Measurements from ENCODE around the gene ITIH2.
"Not testable (repeated sequence)": the region's sequence is repeated elsewhere in the genome, so short reads cannot be mapped to it uniquely, and the experiment has no call there.

ITIH2 gene

DNA sequence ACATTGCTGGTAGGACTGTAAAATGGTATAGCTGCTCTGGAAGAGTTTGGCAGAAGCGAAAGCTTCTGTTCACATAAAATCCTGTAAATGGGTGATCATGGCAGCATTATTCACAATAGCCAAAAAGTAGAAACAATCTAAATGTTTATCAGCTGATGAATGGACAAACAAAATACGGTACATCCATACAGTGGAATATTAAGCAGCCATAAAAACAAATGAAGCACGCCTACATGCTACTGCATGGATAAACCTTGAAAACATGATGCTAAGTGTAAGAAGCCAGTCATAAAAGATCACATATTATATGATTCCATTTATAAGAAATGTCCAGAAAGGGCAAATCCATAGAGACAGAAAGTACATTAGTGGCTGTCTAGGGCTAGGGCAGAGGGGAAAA lies 52.0 kb downstream of the ITIH2 start:
- Mint-ChIP-seq H3K36me3 (ENCODE audit: low read depth) (peaks cover 59% of the 10 kb centered on the region), H3K4me3 (no peak overlapping the region), H3K9me3 (no peaks in the 10 kb centered on the region), H3K27ac (no peak overlapping the region), H3K27me3 (no peaks in the 10 kb centered on the region), H3K4me1 (ENCODE audit: low read depth) (no peaks in the 10 kb centered on the region)

GRCh38 chr10:7756360-7756992 lies 53.4 kb downstream of the ITIH2 start:
- Mint-ChIP-seq H3K27me3 (no peaks in the 10 kb centered on the region), H3K4me1 (ENCODE audit: low read depth) (no peaks in the 10 kb centered on the region), H3K9me3 (no peaks in the 10 kb centered on the region), H3K36me3 (ENCODE audit: low read depth) (peaks cover 70% of the 10 kb centered on the region), H3K4me3 (no peak overlapping the region), H3K27ac (no peak overlapping the region)

- Mint-ChIP-seq H3K9me3 (no peaks in the 10 kb centered on the region), H3K4me3 (no peak overlapping the region), H3K27me3 (no peaks in the 10 kb centered on the region), H3K27ac (no peak overlapping the region), H3K36me3 (ENCODE audit: low read depth) (peaks cover 70% of the 10 kb centered on the region), H3K4me1 (ENCODE audit: low read depth) (no peaks in the 10 kb centered on the region)
Measured at GRCh38 chr10:7763929-7764328, 60.8 kb downstream of the ITIH2 start.

- Mint-ChIP-seq H3K36me3 (ENCODE audit: low read depth) (peaks cover 70% of the 10 kb centered on the region), H3K27ac (no peak overlapping the region), H3K4me1 (ENCODE audit: low read depth) (no peaks in the 10 kb centered on the region), H3K4me3 (no peak overlapping the region), H3K27me3 (no peaks in the 10 kb centered on the region), H3K9me3 (no peaks in the 10 kb centered on the region)
Measured at GRCh38 chr10:7766241-7766640, 63.1 kb downstream of the ITIH2 start.

GRCh38 chr10:7767209-7767608 lies 64.1 kb downstream of the ITIH2 start:
- Mint-ChIP-seq H3K27ac (no peak overlapping the region), H3K27me3 (no peaks in the 10 kb centered on the region), H3K9me3 (no peaks in the 10 kb centered on the region), H3K36me3 (ENCODE audit: low read depth) (peaks cover 66% of the 10 kb centered on the region), H3K4me1 (ENCODE audit: low read depth) (no peaks in the 10 kb centered on the region), H3K4me3 (no peak overlapping the region)

DNA sequence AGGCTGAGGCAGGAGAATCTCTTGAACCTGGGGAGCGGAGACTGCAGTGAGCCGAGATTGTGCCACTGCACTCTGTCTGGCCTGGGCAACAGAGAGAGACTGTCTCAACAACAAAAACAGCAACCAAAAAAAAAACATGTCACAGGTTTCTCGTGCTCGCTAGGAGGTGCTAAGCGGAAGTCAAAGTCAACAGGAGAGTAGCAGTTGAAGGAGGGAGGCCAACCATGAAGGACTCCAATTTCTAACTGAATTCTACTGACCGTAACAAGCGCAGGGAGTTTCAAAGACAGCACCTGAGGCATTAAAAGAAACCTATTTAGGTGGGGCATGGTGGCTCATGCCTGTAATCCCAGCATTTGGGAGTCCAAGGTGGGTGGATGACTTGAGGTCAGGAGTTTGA lies 65.3 kb downstream of the ITIH2 start:
- Mint-ChIP-seq H3K9me3 (no peaks in the 10 kb centered on the region), H3K27me3 (no peaks in the 10 kb centered on the region), H3K4me1 (ENCODE audit: low read depth) (no peaks in the 10 kb centered on the region), H3K36me3 (ENCODE audit: low read depth) (peaks cover 64% of the 10 kb centered on the region), H3K4me3 (no peak overlapping the region), H3K27ac (no peak overlapping the region)

DNA sequence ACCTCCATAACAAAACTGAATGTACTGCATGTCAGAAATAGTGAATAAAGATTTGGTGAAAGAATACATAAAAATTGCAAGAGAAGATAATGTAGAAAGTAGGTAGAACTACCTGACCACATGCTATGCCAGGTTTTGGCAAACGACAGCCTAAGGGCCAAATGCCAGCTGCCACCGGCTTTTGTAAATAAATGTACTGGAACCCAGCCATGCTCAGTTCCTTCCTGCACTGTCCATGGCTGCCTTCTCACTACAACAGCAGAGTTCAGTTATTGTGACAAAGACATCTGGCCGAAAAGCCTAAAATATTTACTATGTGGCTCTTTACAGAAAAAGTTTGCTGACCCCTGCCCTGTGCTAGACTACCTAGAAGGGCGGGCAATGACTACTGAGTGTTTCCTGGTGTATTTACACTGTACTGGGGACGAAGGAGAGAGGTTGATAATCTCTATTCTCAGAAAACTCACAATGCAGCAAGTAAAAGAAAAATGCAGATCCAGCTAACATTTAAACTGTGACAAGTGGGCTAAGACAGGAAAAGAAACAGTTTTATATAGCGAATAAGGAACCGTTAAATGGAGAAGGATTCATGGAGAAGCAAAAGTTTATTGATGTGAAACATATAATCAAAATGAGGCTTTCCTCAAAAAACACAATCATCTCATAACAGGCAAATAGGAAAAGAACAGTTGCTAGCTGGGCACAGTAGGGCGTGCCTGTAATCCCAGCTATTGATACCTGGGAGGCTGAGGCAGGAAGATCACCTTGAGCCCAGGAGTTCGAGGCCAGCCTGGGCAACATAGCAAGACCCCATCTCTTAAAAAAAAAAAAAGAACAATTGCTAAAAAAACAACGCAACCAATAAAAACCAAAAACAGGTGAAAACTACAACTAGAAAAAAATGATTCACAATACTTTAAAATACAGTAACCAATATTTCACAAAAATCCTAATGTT lies 71.0 kb downstream of the ITIH2 start:
- H3K4me1 Mint-ChIP-seq (ENCODE audit: low read depth) = no peaks in the 10 kb centered on the region
- H3K9me3 Mint-ChIP-seq = no peaks in the 10 kb centered on the region
- peaks cover 62% of the 10 kb centered on the region for H3K36me3 Mint-ChIP-seq (ENCODE audit: low read depth)
- H3K27me3 Mint-ChIP-seq = no peaks in the 10 kb centered on the region
- H3K27ac Mint-ChIP-seq = no peak overlapping the region
- no peak overlapping the region for H3K4me3 Mint-ChIP-seq

DNA sequence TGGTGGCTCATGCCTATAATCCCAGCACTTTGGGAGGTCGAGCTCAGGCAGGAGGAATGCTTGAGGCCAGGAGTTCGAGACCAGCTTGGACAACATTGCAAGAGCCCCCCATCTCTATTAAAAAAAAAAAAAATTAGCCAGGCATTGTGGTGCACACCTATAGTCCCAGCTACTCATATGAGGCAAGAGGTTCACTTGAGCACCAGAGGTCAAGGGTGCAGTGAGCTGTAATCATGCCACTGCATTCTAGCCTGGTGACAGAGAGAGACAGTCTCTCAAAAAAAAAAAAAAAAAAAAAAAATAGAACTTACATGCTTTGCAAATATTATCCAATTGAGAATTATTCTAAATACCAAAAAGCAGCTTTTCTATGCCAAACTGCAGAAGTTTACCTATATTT lies 73.7 kb downstream of the ITIH2 start:
- Mint-ChIP-seq H3K36me3 (ENCODE audit: low read depth) (peaks cover 63% of the 10 kb centered on the region), H3K4me1 (ENCODE audit: low read depth) (no peaks in the 10 kb centered on the region), H3K9me3 (no peaks in the 10 kb centered on the region), H3K27me3 (no peaks in the 10 kb centered on the region), H3K27ac (no peak overlapping the region), H3K4me3 (no peak overlapping the region)

- H3K36me3 Mint-ChIP-seq (ENCODE audit: low read depth) = peaks cover 48% of the 10 kb centered on the region
- H3K27ac Mint-ChIP-seq = not testable (repeated sequence)
Measured at GRCh38 chr10:7782194-7782593, 79.1 kb downstream of the ITIH2 start.

DNA sequence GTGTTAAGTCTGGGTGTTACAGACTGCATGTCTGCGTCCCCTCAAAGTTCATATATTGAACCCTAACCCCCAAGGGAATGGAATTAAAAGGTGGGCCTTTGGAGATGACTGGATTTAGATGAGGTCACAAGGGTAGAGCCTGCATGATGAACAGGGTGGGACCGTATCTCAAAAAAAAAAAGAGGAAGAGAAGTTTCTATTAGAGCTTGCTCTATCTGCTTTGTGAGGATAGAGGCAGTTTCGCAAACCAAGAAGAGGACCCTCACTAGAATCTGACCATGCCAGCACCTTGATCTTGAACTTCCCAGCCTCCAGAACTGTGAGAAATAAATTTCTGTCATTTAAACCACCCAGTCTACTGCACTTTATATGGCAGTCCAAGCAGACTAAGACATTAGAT lies 83.3 kb downstream of the ITIH2 start:
- no peaks in the 10 kb centered on the region for H3K9me3 Mint-ChIP-seq
- peaks cover 30% of the 10 kb centered on the region for H3K36me3 Mint-ChIP-seq (ENCODE audit: low read depth)
- no peak overlapping the region for H3K4me3 Mint-ChIP-seq
- peaks cover 46% of the 10 kb centered on the region for H3K4me1 Mint-ChIP-seq (ENCODE audit: low read depth)
- H3K27me3 Mint-ChIP-seq = no peaks in the 10 kb centered on the region
- no peak overlapping the region for H3K27ac Mint-ChIP-seq

More at GRCh38 chr10:7782194-7782593, 79.1 kb downstream of the ITIH2 start:
- H3K9me3 Mint-ChIP-seq, H3K27me3 Mint-ChIP-seq, H3K4me3 Mint-ChIP-seq: not testable (repeated sequence)
- H3K4me1 Mint-ChIP-seq (ENCODE audit: low read depth) = peaks cover 17% of the 10 kb centered on the region

- Mint-ChIP-seq H3K27me3 (no peaks in the 10 kb centered on the region), H3K4me1 (ENCODE audit: low read depth) (peaks cover 55% of the 10 kb centered on the region), H3K36me3 (ENCODE audit: low read depth) (peaks cover 38% of the 10 kb centered on the region), H3K4me3 (no peak overlapping the region), H3K9me3 (no peaks in the 10 kb centered on the region), H3K27ac (no peak overlapping the region)
Measured at GRCh38 chr10:7787150-7787856, 84.2 kb downstream of the ITIH2 start.

DNA sequence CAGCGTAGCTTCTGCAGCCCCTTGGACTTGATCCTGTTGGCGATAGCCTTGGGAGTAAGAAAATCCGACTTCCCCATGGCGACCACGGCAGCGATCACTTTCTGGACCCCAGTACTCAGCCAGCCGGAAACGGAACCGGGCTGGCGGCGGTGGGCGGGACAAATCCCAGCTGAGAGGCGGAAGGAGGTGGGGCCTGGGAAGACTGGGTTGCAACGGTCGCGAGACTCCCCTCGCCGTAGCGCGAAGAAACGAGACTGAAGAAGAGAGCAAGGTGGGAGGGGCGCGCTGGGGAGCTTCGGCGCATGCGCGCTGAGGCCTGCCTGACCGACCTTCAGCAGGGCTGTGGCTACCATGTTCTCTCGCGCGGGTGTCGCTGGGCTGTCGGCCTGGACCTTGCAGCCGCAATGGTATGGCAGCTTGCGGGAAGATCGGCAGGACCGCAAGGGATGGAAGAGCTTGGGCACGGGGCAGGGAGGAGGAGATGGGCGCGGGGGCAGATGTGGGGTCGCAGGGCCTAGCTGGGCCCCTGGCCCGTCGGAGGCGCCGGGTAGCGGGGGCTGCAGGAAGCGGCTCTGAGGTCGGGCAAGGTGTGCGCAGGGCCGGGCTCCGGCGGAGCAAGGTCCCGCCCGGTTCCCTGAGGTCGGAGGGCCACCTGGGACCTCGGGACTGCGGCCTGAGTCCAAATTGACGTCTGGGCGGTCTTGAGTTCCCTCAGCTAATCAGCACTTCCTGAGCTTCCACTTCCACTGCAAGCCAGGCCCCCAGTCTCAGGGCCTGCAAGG lies 84.9 kb downstream of the ITIH2 start, which contains the start of the genes ATP5F1C and KIN:
Gene ATP5F1C, plus strand, starts transcription at position 321 of the 782 bp plus-strand sequence. Its CDS starts 31 bp downstream, at position 352.
Gene KIN, minus strand, starts transcription at position 137 of the 782 bp plus-strand sequence. Its CDS starts 60 bp downstream, at position 77.
- Mint-ChIP-seq H3K4me1 (ENCODE audit: low read depth) (peaks cover 62% of the 10 kb centered on the region), H3K36me3 (ENCODE audit: low read depth) (peaks cover 44% of the 10 kb centered on the region)

GRCh38 chr10:7788639-7789286 lies 85.6 kb downstream of the ITIH2 start:
- Mint-ChIP-seq H3K27me3 (no peaks in the 10 kb centered on the region), H3K4me1 (ENCODE audit: low read depth) (peaks cover 62% of the 10 kb centered on the region), H3K27ac (no peak overlapping the region), H3K9me3 (no peaks in the 10 kb centered on the region), H3K4me3 (no peak overlapping the region), H3K36me3 (ENCODE audit: low read depth) (peaks cover 41% of the 10 kb centered on the region)

More for the DNA sequence above, 84.9 kb downstream of the ITIH2 start, which contains the start of the genes ATP5F1C and KIN:
- no peak within 1 kb of the TSS for H3K4me3 Mint-ChIP-seq
- H3K27me3 Mint-ChIP-seq = no peaks in the 10 kb centered on the region
- no peaks in the 10 kb centered on the region for H3K9me3 Mint-ChIP-seq
- H3K27ac Mint-ChIP-seq = no peak within 1 kb of the TSS

DNA sequence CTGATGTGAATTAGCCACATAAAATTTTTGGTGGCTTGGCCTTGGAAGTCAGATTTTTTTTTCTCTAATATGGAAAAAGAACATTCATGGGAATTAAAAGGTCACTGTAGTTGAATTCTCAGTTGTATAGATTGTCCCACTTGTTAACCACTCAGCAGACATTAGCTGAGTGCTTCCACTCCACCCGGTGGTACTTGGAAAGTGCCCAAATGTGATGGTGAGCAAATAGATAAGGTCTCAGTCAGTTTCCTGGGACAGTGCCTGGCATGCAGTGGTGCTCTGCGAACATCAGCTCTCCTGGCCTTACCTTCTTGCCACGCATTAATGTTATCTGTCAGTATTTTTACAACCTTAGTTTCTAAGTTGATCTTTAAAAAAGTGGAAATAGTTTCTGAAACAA lies 86.3 kb downstream of the ITIH2 start:
- no peak overlapping the region for H3K4me3 Mint-ChIP-seq

More for the DNA sequence above, 86.3 kb downstream of the ITIH2 start:
- peak overlapping the region; percentile 64 for H3K27ac Mint-ChIP-seq
- no peaks in the 10 kb centered on the region for H3K27me3 Mint-ChIP-seq
- H3K4me1 Mint-ChIP-seq (ENCODE audit: low read depth) = peaks cover 67% of the 10 kb centered on the region
- H3K36me3 Mint-ChIP-seq (ENCODE audit: low read depth) = peaks cover 38% of the 10 kb centered on the region
- H3K9me3 Mint-ChIP-seq = no peaks in the 10 kb centered on the region
